ENCODE data around the gene NUDT5.
"Not testable (repeated sequence)": the region's sequence is repeated elsewhere in the genome, so short reads cannot be mapped to it uniquely, and the experiment has no call there.

Gene NUDT5

DNA sequence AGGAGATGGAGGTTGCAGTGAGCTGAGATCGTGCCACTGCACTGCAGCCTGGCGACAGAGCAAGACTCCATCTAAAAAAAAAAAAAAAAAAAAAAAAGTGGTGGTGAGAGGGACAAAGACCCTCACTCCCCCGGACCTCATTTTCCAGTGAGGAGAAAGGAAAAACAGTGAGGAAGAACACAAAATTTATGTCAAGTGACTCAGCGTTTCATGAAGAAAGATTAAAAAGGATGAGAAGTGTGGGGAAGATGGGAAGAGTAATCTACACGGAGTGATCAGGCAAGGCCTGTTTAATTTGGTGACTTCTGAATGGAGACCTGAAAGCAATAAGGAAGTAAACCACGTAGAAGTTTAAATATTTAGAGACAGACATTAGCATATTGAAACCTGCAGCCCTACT is 7.0 kb downstream of the NUDT5 start:
- DNase-seq (ENCODE audit: low read depth, low spot score): no peak
- Histone ChIP-seq H3K27ac (ENCODE audit: low read length) (no peak overlapping the region), H3K9me3 (ENCODE audit: control insufficient read depth, insufficient read depth, low read length) (no peaks in the 10 kb centered on the region), H3K27me3 (ENCODE audit: control insufficient read depth, insufficient read depth, low read length) (no peaks in the 10 kb centered on the region), H3K36me3 (ENCODE audit: control insufficient read depth, insufficient read depth, low read length) (peaks cover 4% of the 10 kb centered on the region; the same call in 1 of the 2 replicates), H3K4me1 (ENCODE audit: control insufficient read depth, insufficient read depth, low read length) (no peaks in the 10 kb centered on the region), H3K4me3 (ENCODE audit: low read length) (no peak overlapping the region)
- no CpG with 5 or more reads among the region's 6 CpGs for WGBS (ENCODE audit: insufficient coverage, insufficient read length)

DNA sequence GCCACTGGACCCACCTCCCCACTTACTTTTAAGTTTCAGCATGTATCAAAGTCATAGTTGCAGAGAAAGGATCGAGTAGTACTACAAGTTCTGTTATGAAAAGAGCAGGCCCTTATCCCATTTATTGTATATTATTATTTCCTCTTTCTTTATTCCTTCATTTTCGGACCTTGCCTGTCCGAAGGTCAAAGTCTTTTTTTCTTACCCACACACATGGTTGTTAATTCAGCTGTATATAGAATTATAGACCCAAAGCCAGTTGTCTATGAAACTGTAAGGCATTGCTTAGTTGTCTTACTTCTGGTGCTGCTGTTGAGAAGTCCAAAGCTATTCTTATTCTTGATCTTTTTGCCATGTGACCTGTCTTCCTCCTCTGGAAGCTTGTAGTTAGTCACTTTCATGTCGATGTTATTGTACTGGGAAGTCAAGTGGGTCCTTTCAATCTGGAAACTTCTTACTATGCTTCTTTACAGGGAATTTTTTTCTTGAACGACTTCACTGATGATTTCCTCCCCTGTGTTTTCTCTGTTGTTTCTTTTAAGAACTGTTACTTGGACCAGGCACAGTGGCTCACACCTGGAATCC is 8.3 kb downstream of the NUDT5 start:
- no peaks in the 10 kb centered on the region for H3K9me3 ChIP-seq (ENCODE audit: control insufficient read depth, insufficient read depth, low read length)
- H3K4me1 ChIP-seq (ENCODE audit: control insufficient read depth, insufficient read depth, low read length): no peaks in the 10 kb centered on the region
- H3K4me3 ChIP-seq (ENCODE audit: low read length): no peak overlapping the region
- DNase-seq (ENCODE audit: low read depth, low spot score): no peak
- no peaks in the 10 kb centered on the region for H3K27me3 ChIP-seq (ENCODE audit: control insufficient read depth, insufficient read depth, low read length)
- H3K27ac ChIP-seq (ENCODE audit: low read length): no peak overlapping the region
- peaks cover 4% of the 10 kb centered on the region; the same call in 1 of the 2 replicates for H3K36me3 ChIP-seq (ENCODE audit: control insufficient read depth, insufficient read depth, low read length)
- no CpG with 5 or more reads among the region's 5 CpGs for WGBS (ENCODE audit: insufficient coverage, insufficient read length)

DNA sequence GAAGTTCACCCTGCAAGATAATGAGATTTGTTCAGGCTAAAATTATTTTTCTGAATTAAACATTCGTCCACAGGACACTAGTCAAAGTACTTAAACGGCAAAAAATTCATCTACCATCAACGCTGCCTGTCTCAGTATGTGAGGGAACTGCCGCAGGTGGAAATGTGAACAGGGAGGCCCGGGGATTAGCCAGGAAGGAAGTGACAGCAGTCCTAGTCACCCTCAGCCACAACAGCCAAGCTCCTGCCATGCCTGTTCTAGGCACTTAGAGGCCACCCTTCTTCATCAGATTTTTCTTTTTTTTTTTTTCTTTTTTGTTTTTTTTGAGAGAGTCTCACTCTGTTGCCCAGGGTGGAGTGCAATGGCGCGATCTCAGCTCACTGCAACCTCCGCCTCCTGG is 9.4 kb downstream of the NUDT5 start:
- no CpG with 5 or more reads among the region's 8 CpGs for WGBS (ENCODE audit: insufficient coverage, insufficient read length)
- peaks cover 4% of the 10 kb centered on the region; the same call in 1 of the 2 replicates for H3K36me3 ChIP-seq (ENCODE audit: control insufficient read depth, insufficient read depth, low read length)
- no peak overlapping the region for H3K4me3 ChIP-seq (ENCODE audit: low read length)

DNA sequence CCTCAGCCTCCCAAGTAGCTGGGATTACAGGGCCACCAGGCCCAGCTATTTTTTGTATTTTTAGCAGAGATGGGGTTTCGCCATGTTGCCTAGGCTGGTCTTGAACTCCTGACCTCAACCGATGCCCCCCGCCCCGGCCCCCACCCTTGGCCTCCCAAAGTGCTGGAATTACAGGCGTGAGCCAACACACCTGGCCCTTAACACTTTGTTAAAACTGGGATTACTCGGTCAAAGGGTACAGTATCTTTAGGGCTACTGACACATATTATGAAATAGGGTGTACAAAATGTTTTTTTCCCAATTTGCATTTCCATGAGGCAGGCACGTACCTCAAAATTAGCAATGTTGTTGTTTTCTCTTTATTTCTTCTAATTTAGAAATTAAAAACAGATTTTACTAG is 11.5 kb downstream of the NUDT5 start:
- H3K4me3 ChIP-seq (ENCODE audit: low read length): no peak overlapping the region
- no peaks in the 10 kb centered on the region; the same call in 1 of the 2 replicates for H3K4me1 ChIP-seq (ENCODE audit: control insufficient read depth, insufficient read depth, low read length)
- no peak overlapping the region for H3K27ac ChIP-seq (ENCODE audit: low read length)
- H3K27me3 ChIP-seq (ENCODE audit: control insufficient read depth, insufficient read depth, low read length): no peaks in the 10 kb centered on the region
- no peak for DNase-seq (ENCODE audit: low read depth, low spot score)
- no peaks in the 10 kb centered on the region for H3K9me3 ChIP-seq (ENCODE audit: control insufficient read depth, insufficient read depth, low read length)
- H3K36me3 ChIP-seq (ENCODE audit: control insufficient read depth, insufficient read depth, low read length): peaks cover 4% of the 10 kb centered on the region; the same call in 1 of the 2 replicates
- no CpG with 5 or more reads among the region's 7 CpGs for WGBS (ENCODE audit: insufficient coverage, insufficient read length)

More for the DNA sequence above, 9.4 kb downstream of the NUDT5 start:
- no peaks in the 10 kb centered on the region for H3K27me3 ChIP-seq (ENCODE audit: control insufficient read depth, insufficient read depth, low read length)
- no peak overlapping the region for H3K27ac ChIP-seq (ENCODE audit: low read length)
- no peak for DNase-seq (ENCODE audit: low read depth, low spot score)
- H3K4me1 ChIP-seq (ENCODE audit: control insufficient read depth, insufficient read depth, low read length): no peaks in the 10 kb centered on the region
- no peaks in the 10 kb centered on the region for H3K9me3 ChIP-seq (ENCODE audit: control insufficient read depth, insufficient read depth, low read length)

DNA sequence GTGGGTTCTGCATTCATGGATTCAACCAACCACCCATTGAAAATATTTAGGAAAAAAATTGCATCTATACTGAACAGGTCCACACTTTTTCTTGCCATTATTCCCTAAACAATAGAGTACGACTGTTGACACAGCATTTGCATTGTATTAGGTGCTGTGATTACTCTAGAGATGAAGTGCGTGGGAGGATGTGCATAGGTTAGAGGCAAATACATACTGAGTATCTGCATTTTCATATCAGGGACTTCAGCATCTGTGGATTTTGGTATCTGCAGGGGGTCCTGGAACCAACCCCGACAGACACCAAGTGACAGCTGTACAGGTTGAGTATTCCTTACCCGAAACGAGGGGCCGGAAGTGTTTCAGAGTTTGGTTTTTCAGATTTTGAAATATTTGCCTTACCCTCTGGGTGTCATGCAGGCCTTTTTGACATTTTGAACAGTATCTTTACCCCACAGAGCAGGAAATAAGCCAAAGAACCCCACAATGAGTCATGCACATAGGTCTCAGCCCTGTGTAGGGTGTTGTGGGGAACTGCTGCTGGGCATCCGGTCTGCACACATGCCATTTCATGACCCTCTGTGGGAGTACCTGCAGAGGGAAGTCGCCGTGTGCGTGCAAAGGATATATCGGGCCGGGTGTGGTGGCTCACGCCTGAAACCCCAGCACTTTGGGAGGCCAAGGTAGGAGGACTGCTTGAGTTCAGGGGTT is 14.5 kb downstream of the NUDT5 start:
- WGBS (ENCODE audit: insufficient coverage, insufficient read length): no CpG with 5 or more reads among the region's 13 CpGs
- Histone ChIP-seq H3K36me3 (ENCODE audit: control insufficient read depth, insufficient read depth, low read length) (peaks cover 7% of the 10 kb centered on the region; the same call in 1 of the 2 replicates), H3K27me3 (ENCODE audit: control insufficient read depth, insufficient read depth, low read length) (no peaks in the 10 kb centered on the region), H3K27ac (ENCODE audit: low read length) (no peak overlapping the region), H3K4me1 (ENCODE audit: control insufficient read depth, insufficient read depth, low read length) (no peaks in the 10 kb centered on the region; the same call in 1 of the 2 replicates), H3K4me3 (ENCODE audit: low read length) (no peak overlapping the region), H3K9me3 (ENCODE audit: control insufficient read depth, insufficient read depth, low read length) (no peaks in the 10 kb centered on the region)
- no peak for DNase-seq (ENCODE audit: low read depth, low spot score)

DNA sequence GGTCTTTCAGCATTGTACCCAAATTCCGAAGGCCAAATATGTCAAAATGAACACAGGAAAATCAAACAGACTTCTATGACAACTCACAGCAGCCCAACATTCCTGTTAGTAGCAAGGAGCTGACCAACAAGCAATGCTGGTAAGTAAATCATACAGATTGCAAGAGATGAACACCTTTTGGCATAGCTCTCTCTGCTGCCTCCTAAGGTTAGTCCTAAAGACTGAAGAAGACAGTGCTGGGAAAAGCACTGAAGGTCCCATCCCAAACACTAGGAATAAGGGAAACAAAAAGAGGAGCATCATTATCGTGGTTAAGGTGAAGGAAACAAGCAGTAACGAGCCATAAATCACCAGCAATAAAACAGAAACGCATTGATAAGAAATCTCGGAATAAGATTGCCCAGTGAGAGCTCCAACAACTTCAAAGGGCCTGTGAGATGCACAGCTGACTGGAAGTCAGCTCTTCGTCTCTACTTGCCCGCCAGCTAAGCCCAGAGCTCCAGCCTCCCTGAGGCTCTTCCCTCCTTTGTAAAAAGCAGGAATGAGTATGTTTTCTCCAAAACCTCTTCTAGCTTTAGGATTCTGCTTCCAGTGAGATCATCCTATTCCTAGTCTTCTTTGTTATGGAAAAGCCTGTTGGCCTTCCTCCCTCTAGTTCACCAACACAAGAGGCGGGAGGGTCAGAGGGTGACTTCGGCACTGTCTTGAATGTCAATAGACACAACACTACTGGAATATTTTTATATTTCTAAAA is 15.3 kb downstream of the NUDT5 start:
- H3K27ac ChIP-seq (ENCODE audit: low read length): no peak overlapping the region
- H3K27me3 ChIP-seq (ENCODE audit: control insufficient read depth, insufficient read depth, low read length): no peaks in the 10 kb centered on the region
- no peaks in the 10 kb centered on the region; the same call in 1 of the 2 replicates for H3K4me1 ChIP-seq (ENCODE audit: control insufficient read depth, insufficient read depth, low read length)
- H3K4me3 ChIP-seq (ENCODE audit: low read length): no peak overlapping the region
- no peaks in the 10 kb centered on the region for H3K9me3 ChIP-seq (ENCODE audit: control insufficient read depth, insufficient read depth, low read length)
- H3K36me3 ChIP-seq (ENCODE audit: control insufficient read depth, insufficient read depth, low read length): peaks cover 6% of the 10 kb centered on the region; the same call in 1 of the 2 replicates
- WGBS (ENCODE audit: insufficient coverage, insufficient read length): no CpG with 5 or more reads among the region's 9 CpGs
- no peak for DNase-seq (ENCODE audit: low read depth, low spot score)

DNA sequence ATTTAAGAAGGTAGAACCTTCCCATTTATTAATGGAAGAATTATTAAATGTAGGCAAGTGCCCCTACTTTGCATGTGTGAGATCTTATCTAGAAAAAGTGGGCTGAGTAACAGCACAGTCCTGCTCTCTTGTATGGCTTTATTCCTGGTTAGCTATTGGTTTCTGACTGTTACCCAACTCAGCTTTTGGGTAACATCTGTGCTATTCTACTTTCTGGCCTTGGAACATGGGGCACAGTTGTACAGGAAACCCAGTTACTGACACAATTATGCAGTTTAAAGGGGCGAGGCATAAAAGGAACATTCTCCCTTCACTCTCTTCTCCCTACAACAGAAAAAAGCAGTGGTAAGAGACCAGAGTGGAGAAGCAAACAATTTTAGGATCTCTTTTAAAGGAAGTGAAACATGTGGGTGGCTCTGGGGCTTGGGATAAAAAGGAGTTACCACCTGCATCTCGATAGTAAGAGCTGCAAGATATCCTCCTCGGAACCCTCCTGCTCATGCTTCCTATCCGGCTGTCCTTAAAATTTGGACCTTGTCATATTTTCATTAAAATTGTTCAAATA is 16.0 kb downstream of the NUDT5 start:
- no CpG with 5 or more reads among the region's 4 CpGs for WGBS (ENCODE audit: insufficient coverage, insufficient read length)
- DNase-seq (ENCODE audit: low read depth, low spot score): no peak
- Histone ChIP-seq H3K27ac (ENCODE audit: low read length) (no peak overlapping the region), H3K9me3 (ENCODE audit: control insufficient read depth, insufficient read depth, low read length) (no peaks in the 10 kb centered on the region), H3K27me3 (ENCODE audit: control insufficient read depth, insufficient read depth, low read length) (no peaks in the 10 kb centered on the region), H3K4me3 (ENCODE audit: low read length) (no peak overlapping the region), H3K4me1 (ENCODE audit: control insufficient read depth, insufficient read depth, low read length) (no peaks in the 10 kb centered on the region; the same call in 1 of the 2 replicates), H3K36me3 (ENCODE audit: control insufficient read depth, insufficient read depth, low read length) (peaks cover 3% of the 10 kb centered on the region)

DNA sequence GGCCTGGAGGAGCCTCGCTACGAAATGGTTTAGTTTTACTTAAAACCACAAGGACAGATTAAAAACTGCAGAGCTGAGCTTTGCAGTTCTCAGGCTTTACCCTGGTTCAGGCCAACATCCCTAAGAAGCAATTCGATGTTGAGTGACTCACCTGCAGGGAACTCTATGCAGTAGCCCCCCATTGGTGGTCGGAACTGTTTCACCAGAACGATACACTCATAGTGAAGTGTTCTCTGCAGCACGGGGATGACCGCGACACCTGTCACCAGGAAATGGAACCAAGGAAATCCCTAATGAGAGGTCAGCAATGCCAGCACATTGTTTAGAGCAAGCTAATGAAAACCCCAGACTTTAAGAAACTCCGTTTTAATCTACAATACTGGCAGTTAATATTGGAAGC is 18.0 kb downstream of the NUDT5 start:
- Histone ChIP-seq H3K4me3 (ENCODE audit: low read length) (no peak overlapping the region), H3K4me1 (ENCODE audit: control insufficient read depth, insufficient read depth, low read length) (no peaks in the 10 kb centered on the region; the same call in 1 of the 2 replicates), H3K27me3 (ENCODE audit: control insufficient read depth, insufficient read depth, low read length) (no peaks in the 10 kb centered on the region), H3K36me3 (ENCODE audit: control insufficient read depth, insufficient read depth, low read length) (peaks cover 13% of the 10 kb centered on the region), H3K9me3 (ENCODE audit: control insufficient read depth, insufficient read depth, low read length) (no peaks in the 10 kb centered on the region), H3K27ac (ENCODE audit: low read length) (no peak overlapping the region)
- no peak for DNase-seq (ENCODE audit: low read depth, low spot score)
- WGBS (ENCODE audit: insufficient coverage, insufficient read length): no CpG with 5 or more reads among the region's 9 CpGs

DNA sequence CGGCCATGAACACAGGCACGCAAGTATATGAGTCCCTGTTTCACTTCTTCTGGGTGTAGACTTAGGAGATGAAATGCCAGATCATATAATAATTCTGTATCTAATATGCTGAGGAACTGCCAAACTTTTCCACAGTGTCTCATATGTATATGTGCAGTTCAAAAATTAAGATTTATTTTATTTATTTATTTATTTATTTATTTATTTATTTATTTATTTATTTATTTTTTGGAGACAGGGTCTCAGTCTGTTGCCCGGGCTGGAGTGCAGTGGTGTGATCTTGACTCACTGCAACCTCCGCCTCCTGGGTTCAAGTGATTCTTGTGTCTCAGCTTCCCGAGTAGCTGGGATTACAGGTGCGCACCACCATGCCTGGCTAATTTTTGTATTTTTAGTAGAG is 24.2 kb downstream of the NUDT5 start:
- DNase-seq (ENCODE audit: low read depth, low spot score); H3K9me3 ChIP-seq (ENCODE audit: control insufficient read depth, insufficient read depth, low read length); H3K4me3 ChIP-seq (ENCODE audit: low read length); H3K27ac ChIP-seq (ENCODE audit: low read length); H3K27me3 ChIP-seq (ENCODE audit: control insufficient read depth, insufficient read depth, low read length); H3K4me1 ChIP-seq (ENCODE audit: control insufficient read depth, insufficient read depth, low read length): not testable (repeated sequence)
- peaks cover 17% of the 10 kb centered on the region for H3K36me3 ChIP-seq (ENCODE audit: control insufficient read depth, insufficient read depth, low read length)
- WGBS (ENCODE audit: insufficient coverage, insufficient read length): no CpG with 5 or more reads among the region's 6 CpGs

Data from iPS DF 6.9 (cell line).